Measurements from ENCODE around the gene MRGPRD.

MRGPRD gene

GRCh38 chr11:68989936-68990606, 9.3 kb upstream of the MRGPRD start:
- Histone ChIP-seq H3K9ac (no peak overlapping the region), H3K9me3 (replicated peaks in 1 of 11) (peaks cover 0 to 12% (median 8%) of the 10 kb centered on the region in 11 experiments; a peak in 10 of 22 replicates), H3K27me3 (no peaks in the 10 kb centered on the region), H3K36me3 (no peaks in the 10 kb centered on the region), H3K27ac (no peak overlapping the region), H3K4me3 (no peak overlapping the region), H3K4me1 (no peaks in the 10 kb centered on the region), H3K4me2 (no peak overlapping the region), H4K20me1 (0 out of 22 replicates have a peak, but pooled peaks cover 0 to 3% (median 0%) of the 10 kb centered on the region in 11 experiments)
- TF ChIP-seq Cebpa-rat (IDR thresholded peaks at IDR 0.05) = no peak

- Histone ChIP-seq H3K4me1 (no peaks in the 10 kb centered on the region), H3K9ac (no peak overlapping the region), H4K20me1 (no peaks in the 10 kb centered on the region), H3K9me3 (replicated peaks in 1 of 11) (peaks cover 0 to 12% (median 8%) of the 10 kb centered on the region in 11 experiments; a peak in 10 of 22 replicates), H3K36me3 (no peaks in the 10 kb centered on the region), H3K4me3 (no peak overlapping the region), H3K27me3 (no peaks in the 10 kb centered on the region), H3K27ac (no peak overlapping the region), H3K4me2 (no peak overlapping the region)
- no peak for TF ChIP-seq Cebpa-rat (IDR thresholded peaks at IDR 0.05)
These were observed 7.7 kb upstream of the MRGPRD start for GRCh38 chr11:68988491-68988890.

- no peaks in the 10 kb centered on the region for H3K4me1 ChIP-seq
- H3K27ac ChIP-seq = no peak overlapping the region
- no peak overlapping the region for H3K4me2 ChIP-seq
- H3K9me3 ChIP-seq (replicated peaks in 1 of 11) = peaks cover 2 to 17% (median 12%) of the 10 kb centered on the region in 11 experiments
- H3K4me3 ChIP-seq = no peak overlapping the region
- no peak overlapping the region for H3K9ac ChIP-seq
- H3K36me3 ChIP-seq = no peaks in the 10 kb centered on the region
- H3K27me3 ChIP-seq = no peaks in the 10 kb centered on the region
- H4K20me1 ChIP-seq = no peaks in the 10 kb centered on the region
- no peak for TF ChIP-seq Cebpa-rat (IDR thresholded peaks at IDR 0.05)
These were observed 6.4 kb upstream of the MRGPRD start for GRCh38 chr11:68987211-68987610.

- no peak for TF ChIP-seq Cebpa-rat (IDR thresholded peaks at IDR 0.05)
- Histone ChIP-seq H3K27ac (no peak overlapping the region), H3K4me1 (peaks cover 18 to 22% (median 21%) of the 10 kb centered on the region in 10 experiments), H3K27me3 (peaks cover 0 to 17% (median 5%) of the 10 kb centered on the region in 11 experiments; a peak in 9 of 22 replicates), H3K9ac (no peak overlapping the region), H3K9me3 (replicated peaks in 1 of 11) (peaks cover 7 to 25% (median 17%) of the 10 kb centered on the region in 11 experiments), H3K36me3 (no peaks in the 10 kb centered on the region), H3K4me3 (no peak overlapping the region), H4K20me1 (peaks cover 0 to 22% (median 6%) of the 10 kb centered on the region in 11 experiments; a peak in 9 of 22 replicates), H3K4me2 (no peak overlapping the region)
These were observed 3.0 kb upstream of the MRGPRD start for GRCh38 chr11:68983801-68984200.

GRCh38 chr11:68982134-68982533, 1.3 kb upstream of the MRGPRD start:
- no peak overlapping the region for H3K9ac ChIP-seq
- no peak overlapping the region for H3K4me3 ChIP-seq
- H3K9me3 ChIP-seq (replicated peaks in 1 of 11) = peaks cover 7 to 23% (median 14%) of the 10 kb centered on the region in 11 experiments
- no peak overlapping the region for H3K27ac ChIP-seq
- H3K27me3 ChIP-seq = peaks cover 0 to 24% (median 18%) of the 10 kb centered on the region in 11 experiments; a peak in 14 of 22 replicates
- TF ChIP-seq Cebpa-rat (IDR thresholded peaks at IDR 0.05) = no peak
- no peak overlapping the region for H3K4me2 ChIP-seq
- H3K36me3 ChIP-seq = no peaks in the 10 kb centered on the region
- H3K4me1 ChIP-seq = peaks cover 21 to 36% (median 33%) of the 10 kb centered on the region in 10 experiments
- H4K20me1 ChIP-seq = peaks cover 0 to 37% (median 8%) of the 10 kb centered on the region in 11 experiments; a peak in 9 of 22 replicates

- Histone ChIP-seq H3K27me3 (peaks cover 0 to 25% (median 18%) of the 10 kb centered on the region in 11 experiments; a peak in 15 of 22 replicates), H3K36me3 (no peaks in the 10 kb centered on the region), H3K27ac (0 out of 22 replicates have a peak overlapping the region, but pooled peaks of 1 of the 11 experiments have one; percentile 24), H3K4me2 (peak overlapping the region; percentile 58 to 97 (median 93)), H4K20me1 (peaks cover 0 to 37% (median 8%) of the 10 kb centered on the region in 11 experiments; a peak in 9 of 22 replicates), H3K4me1 (peaks cover 21 to 36% (median 33%) of the 10 kb centered on the region in 10 experiments), H3K9me3 (replicated peaks in 1 of 11) (peaks cover 7 to 12% (median 9%) of the 10 kb centered on the region in 11 experiments; a peak in 21 of 22 replicates), H3K4me3 (peak overlapping the region in 8 of 10 experiments; percentile 9 to 55 (median 42); a peak in 10 of 20 replicates), H3K9ac (peak overlapping the region in 1 of 11 experiments; percentile 22; a peak in 2 of 22 replicates)
- TF ChIP-seq Cebpa-rat (IDR thresholded peaks at IDR 0.05) = no peak
These were observed 633 bp downstream of the MRGPRD start for GRCh38 chr11:68979931-68980775.

- peak overlapping the region in 3 of 11 experiments; percentile 19 to 32 (median 24); a peak in 4 of 22 replicates for H3K27ac ChIP-seq
- H3K27me3 ChIP-seq = peaks cover 0 to 25% (median 18%) of the 10 kb centered on the region in 11 experiments; a peak in 15 of 22 replicates
- H3K9ac ChIP-seq = 0 out of 22 replicates have a peak overlapping the region, but pooled peaks of 1 of the 11 experiments have one; percentile 24
- peaks cover 7 to 12% (median 9%) of the 10 kb centered on the region in 11 experiments; a peak in 21 of 22 replicates for H3K9me3 ChIP-seq (replicated peaks in 1 of 11)
- TF ChIP-seq Cebpa-rat (IDR thresholded peaks at IDR 0.05) = no peak
- H3K4me3 ChIP-seq = peak overlapping the region in 3 of 10 experiments; percentile 6 to 48 (median 45); a peak in 4 of 20 replicates
- H3K4me2 ChIP-seq = peak overlapping the region; percentile 58 to 97 (median 93)
- H4K20me1 ChIP-seq = peaks cover 0 to 37% (median 8%) of the 10 kb centered on the region in 11 experiments; a peak in 9 of 22 replicates
- no peaks in the 10 kb centered on the region for H3K36me3 ChIP-seq
- peaks cover 21 to 36% (median 33%) of the 10 kb centered on the region in 10 experiments for H3K4me1 ChIP-seq
These were observed 1.7 kb downstream of the MRGPRD start for GRCh38 chr11:68978931-68979594.

- Histone ChIP-seq H3K4me3 (peak overlapping the region in 1 of 10 experiments; percentile 13; a peak in 1 of 20 replicates), H4K20me1 (peaks cover 0 to 37% (median 8%) of the 10 kb centered on the region in 11 experiments; a peak in 9 of 22 replicates), H3K4me1 (peaks cover 21 to 36% (median 33%) of the 10 kb centered on the region in 10 experiments), H3K27ac (peak overlapping the region in 2 of 11 experiments; percentile 28 to 37; a peak in 2 of 22 replicates), H3K9me3 (replicated peaks in 1 of 11) (peaks cover 7 to 12% (median 9%) of the 10 kb centered on the region in 11 experiments; a peak in 21 of 22 replicates), H3K9ac (no peak overlapping the region), H3K27me3 (peaks cover 0 to 25% (median 18%) of the 10 kb centered on the region in 11 experiments; a peak in 15 of 22 replicates), H3K4me2 (peak overlapping the region; percentile 58 to 97 (median 93)), H3K36me3 (no peaks in the 10 kb centered on the region)
- TF ChIP-seq Cebpa-rat (IDR thresholded peaks at IDR 0.05) = no peak
These were observed 2.2 kb downstream of the MRGPRD start for GRCh38 chr11:68978626-68978930.
